ENCODE results near the gene APBB2. TPM values are rescaled to one million over a fixed set of nuclear protein-coding genes. Genes with fewer than 3 reads are reported as not detected.

The APBB2 gene
- total RNA-seq, 2 experiments from 2014 or later, result 0.22 TPM; not detected in 1

DNA sequence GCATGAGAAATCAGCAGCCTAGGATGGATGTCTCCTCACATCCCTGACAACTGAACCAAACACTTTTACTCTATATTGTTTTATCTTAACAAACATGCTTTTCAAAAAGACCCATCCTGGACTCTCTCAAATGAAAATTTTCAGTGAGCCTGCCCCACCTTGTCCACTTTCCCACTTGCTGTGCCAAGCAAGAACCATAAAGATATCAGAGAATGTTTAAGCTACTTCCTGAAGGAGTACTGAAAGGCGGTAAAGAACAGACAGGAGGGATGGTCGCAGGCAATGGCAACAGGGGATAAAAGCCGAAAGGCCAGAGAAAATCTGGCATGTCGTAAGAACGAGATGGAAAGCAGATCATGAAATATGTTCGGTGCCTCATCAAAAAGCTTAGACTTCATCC lies 10.5 kb downstream of the APBB2 start:
- Mint-ChIP-seq H3K27ac (no peak overlapping the region), H3K36me3 (ENCODE audit: low read depth) (no peaks in the 10 kb centered on the region), H3K4me1 (ENCODE audit: low read depth) (no peaks in the 10 kb centered on the region), H3K4me3 (no peak overlapping the region), H3K27me3 (peaks cover 59% of the 10 kb centered on the region), H3K9me3 (no peaks in the 10 kb centered on the region)
- no peak for ATAC-seq (ENCODE audit: poor library complexity)
- Histone ChIP-seq H3K36me3 (ENCODE audit: insufficient read depth, low read length) (no peaks in the 10 kb centered on the region), H3K27me3 (ENCODE audit: control insufficient read depth in 1 of 2, insufficient read depth in 2 of 2, low read length in 2 of 2) (no peaks in the 10 kb centered on the region), H3K9me3 (ENCODE audit: control insufficient read depth in 1 of 2, insufficient read depth in 1 of 2, low read length in 2 of 2) (no peaks in the 10 kb centered on the region), H3K27ac (ENCODE audit: low read depth in 1 of 2, low read length in 2 of 2) (no peak overlapping the region), H3K4me3 (ENCODE audit: low read length) (no peak overlapping the region), H3K4me1 (ENCODE audit: insufficient read depth, low read length) (no peaks in the 10 kb centered on the region)
- POLR2A ChIA-PET, result no interaction called here
- DNase-seq, result no peak
- intact Hi-C loops (cut with DNase I, micrococcal nuclease), result no loop called here
- CTCF ChIA-PET, result no interaction called here
- TF ChIP-seq, protein P1, sequence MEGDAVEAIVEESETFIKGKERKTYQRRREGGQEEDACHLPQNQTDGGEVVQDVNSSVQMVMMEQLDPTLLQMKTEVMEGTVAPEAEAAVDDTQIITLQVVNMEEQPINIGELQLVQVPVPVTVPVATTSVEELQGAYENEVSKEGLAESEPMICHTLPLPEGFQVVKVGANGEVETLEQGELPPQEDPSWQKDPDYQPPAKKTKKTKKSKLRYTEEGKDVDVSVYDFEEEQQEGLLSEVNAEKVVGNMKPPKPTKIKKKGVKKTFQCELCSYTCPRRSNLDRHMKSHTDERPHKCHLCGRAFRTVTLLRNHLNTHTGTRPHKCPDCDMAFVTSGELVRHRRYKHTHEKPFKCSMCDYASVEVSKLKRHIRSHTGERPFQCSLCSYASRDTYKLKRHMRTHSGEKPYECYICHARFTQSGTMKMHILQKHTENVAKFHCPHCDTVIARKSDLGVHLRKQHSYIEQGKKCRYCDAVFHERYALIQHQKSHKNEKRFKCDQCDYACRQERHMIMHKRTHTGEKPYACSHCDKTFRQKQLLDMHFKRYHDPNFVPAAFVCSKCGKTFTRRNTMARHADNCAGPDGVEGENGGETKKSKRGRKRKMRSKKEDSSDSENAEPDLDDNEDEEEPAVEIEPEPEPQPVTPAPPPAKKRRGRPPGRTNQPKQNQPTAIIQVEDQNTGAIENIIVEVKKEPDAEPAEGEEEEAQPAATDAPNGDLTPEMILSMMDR (IDR thresholded peaks at IDR 0.05), result no peak

DNA sequence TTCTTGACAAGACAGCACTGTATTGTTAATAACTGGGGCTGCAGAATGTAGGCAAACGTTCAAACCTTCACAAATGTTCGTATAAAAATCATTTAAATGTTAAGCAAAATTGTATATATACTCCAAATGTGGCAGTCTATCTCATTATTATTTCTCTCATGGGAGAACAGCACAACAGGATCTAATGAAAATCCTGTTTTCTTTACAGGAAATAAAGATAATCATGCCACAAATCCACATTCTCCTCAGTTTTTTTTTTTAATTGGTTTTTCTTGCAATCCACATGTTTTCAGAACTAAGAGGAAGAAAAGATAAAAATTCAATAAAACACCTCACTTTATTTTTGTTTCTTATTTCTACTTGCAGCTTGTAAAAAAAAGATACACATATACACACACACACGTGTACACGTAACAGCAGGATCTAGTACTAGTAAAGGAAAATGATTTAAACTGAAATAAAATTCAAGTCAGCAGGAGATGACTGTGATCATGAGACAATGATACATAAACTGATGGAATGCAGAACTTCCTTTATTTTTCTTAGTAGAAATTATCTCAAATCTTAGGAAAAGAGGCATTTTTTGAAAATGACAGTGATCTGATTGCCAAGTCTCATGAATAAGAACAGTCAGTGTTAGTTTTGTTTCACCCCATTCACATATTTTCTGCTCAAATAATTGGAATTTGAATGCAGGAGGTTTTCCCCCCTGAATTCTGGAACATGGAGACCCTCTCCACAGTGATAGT lies 11.3 kb downstream of the APBB2 start:
- H3K9me3 Mint-ChIP-seq, result no peaks in the 10 kb centered on the region
- H3K9me3 ChIP-seq (ENCODE audit: control insufficient read depth in 1 of 2, insufficient read depth in 1 of 2, low read length in 2 of 2), result no peaks in the 10 kb centered on the region
- H3K4me1 ChIP-seq (ENCODE audit: insufficient read depth, low read length), result no peaks in the 10 kb centered on the region
- intact Hi-C loops (cut with DNase I, micrococcal nuclease), result no loop called here
- TF ChIP-seq, protein P1 (IDR thresholded peaks at IDR 0.05), result no peak
- no peak overlapping the region for H3K4me3 Mint-ChIP-seq
- no peak for DNase-seq
- no peaks in the 10 kb centered on the region for H3K36me3 ChIP-seq (ENCODE audit: insufficient read depth, low read length)
- H3K27me3 Mint-ChIP-seq, result peaks cover 57% of the 10 kb centered on the region
- no peak for ATAC-seq (ENCODE audit: poor library complexity)
- no peaks in the 10 kb centered on the region for H3K4me1 Mint-ChIP-seq (ENCODE audit: low read depth)
- POLR2A ChIA-PET, result no interaction called here
- no peaks in the 10 kb centered on the region for H3K27me3 ChIP-seq (ENCODE audit: control insufficient read depth in 1 of 2, insufficient read depth in 2 of 2, low read length in 2 of 2)
- H3K27ac Mint-ChIP-seq, result no peak overlapping the region
- CTCF ChIA-PET, result no interaction called here
- no peak overlapping the region for H3K4me3 ChIP-seq (ENCODE audit: low read length)
- no peaks in the 10 kb centered on the region for H3K36me3 Mint-ChIP-seq (ENCODE audit: low read depth)
- H3K27ac ChIP-seq (ENCODE audit: low read depth in 1 of 2, low read length in 2 of 2), result no peak overlapping the region

DNA sequence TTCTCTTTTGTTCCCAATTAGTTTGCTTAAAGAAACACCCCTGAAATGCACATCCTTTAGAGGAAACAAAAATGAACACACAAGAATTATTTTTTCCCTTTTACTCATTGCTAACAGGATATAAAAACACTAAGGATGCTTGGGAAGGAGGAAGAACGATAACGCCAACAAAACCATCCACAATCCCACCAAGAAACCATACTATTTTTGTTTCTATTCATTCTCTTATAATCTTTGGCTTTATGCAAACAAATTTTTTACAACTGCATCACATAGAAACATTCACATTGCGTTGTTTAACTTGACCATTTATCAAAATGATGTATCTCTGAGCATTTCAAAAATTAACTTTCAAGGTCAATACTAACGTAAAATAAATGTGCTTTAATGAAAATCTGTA lies 12.0 kb downstream of the APBB2 start:
- H3K4me1 Mint-ChIP-seq (ENCODE audit: low read depth), result no peaks in the 10 kb centered on the region
- H3K27ac Mint-ChIP-seq, result no peak overlapping the region
- no peak overlapping the region for H3K4me3 Mint-ChIP-seq
- Histone ChIP-seq H3K9me3 (ENCODE audit: control insufficient read depth in 1 of 2, insufficient read depth in 1 of 2, low read length in 2 of 2) (no peaks in the 10 kb centered on the region), H3K27me3 (ENCODE audit: control insufficient read depth in 1 of 2, insufficient read depth in 2 of 2, low read length in 2 of 2) (no peaks in the 10 kb centered on the region), H3K36me3 (ENCODE audit: insufficient read depth, low read length) (no peaks in the 10 kb centered on the region), H3K27ac (ENCODE audit: low read depth in 1 of 2, low read length in 2 of 2) (no peak overlapping the region), H3K4me1 (ENCODE audit: insufficient read depth, low read length) (no peaks in the 10 kb centered on the region), H3K4me3 (ENCODE audit: low read length) (no peak overlapping the region)
- ATAC-seq (ENCODE audit: poor library complexity) (no peak), DNase-seq (no peak)
- H3K36me3 Mint-ChIP-seq (ENCODE audit: low read depth), result no peaks in the 10 kb centered on the region
- no peaks in the 10 kb centered on the region for H3K9me3 Mint-ChIP-seq
- H3K27me3 Mint-ChIP-seq, result peaks cover 55% of the 10 kb centered on the region
- CTCF ChIA-PET, result no interaction called here
- intact Hi-C loops (cut with DNase I, micrococcal nuclease), result no loop called here
- TF ChIP-seq, protein P1 (IDR thresholded peaks at IDR 0.05), result no peak
- POLR2A ChIA-PET, result no interaction called here
